Esophagus muscularis mucosa (tissue), 4 donors: Measurements from ENCODE around the gene G0S2. TPM values are rescaled to one million over a fixed set of nuclear protein-coding genes. Genes with fewer than 3 reads are reported as not detected.
A peak's percentile ranks its signal among the peaks of the same experiment; 100 is the strongest.

Experiments used
- DNase-seq: peaks from one replicate; pipeline ENCODE4 v3.0.0-alpha.2; 2017; ENCODE audit errors: extremely low spot score
- H3K27ac ChIP-seq, 4 donors: fragments of 200-600 bp; sonication (generic); replicated peaks in 1 of 4; 1 replicate in 3 of 4; 2 replicates in 1 of 4; pipeline ENCODE4 v1.5.1; 2016 to 2019; ENCODE audit warnings: mild to moderate bottlenecking in 1 of 4
- H3K27me3 ChIP-seq, 4 donors: fragments of 200-600 bp; sonication (generic); one replicate each; pipeline versions ENCODE4 v1.5.1 to v1.6.0; 2016 to 2019
- H3K36me3 ChIP-seq, 4 donors: fragments of 200-600 bp; sonication (generic); one replicate each; pipeline ENCODE4 v1.5.1; 2016 to 2019
- H3K4me1 ChIP-seq, 4 donors: fragments of 200-600 bp; sonication (generic); one replicate each; pipeline ENCODE4 v1.5.1; 2016 to 2019
- H3K4me3 ChIP-seq, 4 donors: fragments of 200-600 bp; sonication (generic); 1 replicate in 2 of 4; 2 replicates in 2 of 4; pipeline ENCODE4 v1.5.1; 2016 to 2019; ENCODE audit warnings: mild to moderate bottlenecking in 4 of 4, moderate library complexity in 1 of 4
- H3K9me3 ChIP-seq, 4 donors: fragments of 200-600 bp; sonication (generic); 1 replicate in 3 of 4; 2 replicates in 1 of 4; pipeline ENCODE4 v1.5.1; 2016 to 2019
- EP300 ChIP-seq: sonication (generic); formaldehyde crosslinking; IDR thresholded peaks from one replicate; pipeline ENCODE4 v1.6.1; 2017; ENCODE audit warnings: antibody characterized with exemption
- POLR2A ChIP-seq: fragments of 450-650 bp; IDR thresholded peaks from one replicate; pipeline ENCODE4 v1.6.1; 2017; ENCODE audit warnings: antibody characterized with exemption, moderate library complexity, mild to moderate bottlenecking, low read depth
- POLR2AphosphoS5 ChIP-seq, 2 donors: sonication (generic); formaldehyde crosslinking; IDR thresholded peaks; one replicate each; pipeline ENCODE4 v1.6.1; 2017; ENCODE audit warnings: antibody characterized with exemption in 2 of 2
- WGBS: methylation state at CpG from one replicate; pipeline ENCODE4 v1.1.5; 2018; 5-methylcytosine and 5-hydroxymethylcytosine counted together
- intact Hi-C: fragments of 100-400 bp; cut with DNase I; formaldehyde crosslinking; loops from one replicate; pipeline ENCODE4 v1.15.1; 2023
- total RNA-seq, 4 donors: library from RNA; depleted of rRNA; stranded (reverse); fragments of >200 nt; gene quantifications; one replicate each; pipeline versions ENCODE4 v1.1.0 to v1.2.1, GENCODE V29; 2016
- TF ChIP-seq, protein P1 (sequence below), 3 experiments: fragments of 200-600 bp in 2 of 3; fragments of 450-650 bp in 1 of 3; sonication (generic) in 2 of 3; IDR thresholded peaks; one replicate each; pipeline ENCODE4 v1.5.1; 2017 to 2019; ENCODE audit warnings: antibody characterized with exemption in 3 of 3, mild to moderate bottlenecking in 2 of 3, moderate library complexity in 1 of 3

Gene G0S2
- total RNA-seq, 4 donors from 2014 or later: 4.9 to 28.5 (median 17.4) TPM

DNA sequence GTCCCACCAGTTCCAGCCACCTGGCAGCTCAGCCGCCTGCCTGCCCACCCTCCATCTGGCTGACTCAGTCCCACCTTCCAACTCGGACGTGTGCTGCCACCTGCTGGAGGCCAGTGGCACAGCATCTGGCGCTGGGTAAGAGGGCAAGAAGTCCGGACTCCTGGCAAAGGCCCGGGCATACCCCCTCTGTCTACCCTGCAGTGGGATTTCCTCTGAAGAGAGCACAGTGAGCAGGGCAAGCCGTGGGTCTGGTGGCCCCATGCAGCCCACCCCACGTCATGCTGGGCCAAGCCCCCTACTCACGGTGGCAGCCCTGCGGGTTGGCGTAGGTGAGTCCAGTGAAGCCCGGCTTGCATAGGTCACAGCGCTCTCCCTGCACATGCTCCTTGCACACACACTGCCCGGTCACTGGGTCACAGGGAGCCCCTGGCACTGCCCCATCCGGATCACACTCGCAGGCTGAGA is 47.4 kb upstream of the G0S2 start:
- TF ChIP-seq, protein P1, sequence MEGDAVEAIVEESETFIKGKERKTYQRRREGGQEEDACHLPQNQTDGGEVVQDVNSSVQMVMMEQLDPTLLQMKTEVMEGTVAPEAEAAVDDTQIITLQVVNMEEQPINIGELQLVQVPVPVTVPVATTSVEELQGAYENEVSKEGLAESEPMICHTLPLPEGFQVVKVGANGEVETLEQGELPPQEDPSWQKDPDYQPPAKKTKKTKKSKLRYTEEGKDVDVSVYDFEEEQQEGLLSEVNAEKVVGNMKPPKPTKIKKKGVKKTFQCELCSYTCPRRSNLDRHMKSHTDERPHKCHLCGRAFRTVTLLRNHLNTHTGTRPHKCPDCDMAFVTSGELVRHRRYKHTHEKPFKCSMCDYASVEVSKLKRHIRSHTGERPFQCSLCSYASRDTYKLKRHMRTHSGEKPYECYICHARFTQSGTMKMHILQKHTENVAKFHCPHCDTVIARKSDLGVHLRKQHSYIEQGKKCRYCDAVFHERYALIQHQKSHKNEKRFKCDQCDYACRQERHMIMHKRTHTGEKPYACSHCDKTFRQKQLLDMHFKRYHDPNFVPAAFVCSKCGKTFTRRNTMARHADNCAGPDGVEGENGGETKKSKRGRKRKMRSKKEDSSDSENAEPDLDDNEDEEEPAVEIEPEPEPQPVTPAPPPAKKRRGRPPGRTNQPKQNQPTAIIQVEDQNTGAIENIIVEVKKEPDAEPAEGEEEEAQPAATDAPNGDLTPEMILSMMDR (IDR thresholded peaks at IDR 0.05): peak; percentile 89 to 99 (median 94)
- TF ChIP-seq POLR2AphosphoS5 (IDR thresholded peaks at IDR 0.05): no peak
- intact Hi-C loops: loop anchor here (2.0 kb wide), 1 partner anchor 49 kb away; no protein-coding TSS in a partner anchor
- Histone ChIP-seq H3K27me3 (no peaks in the 10 kb centered on the region), H3K36me3 (no peaks in the 10 kb centered on the region), H3K4me1 (peaks cover 39 to 46% (median 44%) of the 10 kb centered on the region in 4 donors), H3K9me3 (no peaks in the 10 kb centered on the region), H3K27ac (no peak overlapping the region), H3K4me3 (no peak overlapping the region)
- DNase-seq: no peak
- WGBS: 30% methylated on average over 7 of the region's 16 CpGs

DNA sequence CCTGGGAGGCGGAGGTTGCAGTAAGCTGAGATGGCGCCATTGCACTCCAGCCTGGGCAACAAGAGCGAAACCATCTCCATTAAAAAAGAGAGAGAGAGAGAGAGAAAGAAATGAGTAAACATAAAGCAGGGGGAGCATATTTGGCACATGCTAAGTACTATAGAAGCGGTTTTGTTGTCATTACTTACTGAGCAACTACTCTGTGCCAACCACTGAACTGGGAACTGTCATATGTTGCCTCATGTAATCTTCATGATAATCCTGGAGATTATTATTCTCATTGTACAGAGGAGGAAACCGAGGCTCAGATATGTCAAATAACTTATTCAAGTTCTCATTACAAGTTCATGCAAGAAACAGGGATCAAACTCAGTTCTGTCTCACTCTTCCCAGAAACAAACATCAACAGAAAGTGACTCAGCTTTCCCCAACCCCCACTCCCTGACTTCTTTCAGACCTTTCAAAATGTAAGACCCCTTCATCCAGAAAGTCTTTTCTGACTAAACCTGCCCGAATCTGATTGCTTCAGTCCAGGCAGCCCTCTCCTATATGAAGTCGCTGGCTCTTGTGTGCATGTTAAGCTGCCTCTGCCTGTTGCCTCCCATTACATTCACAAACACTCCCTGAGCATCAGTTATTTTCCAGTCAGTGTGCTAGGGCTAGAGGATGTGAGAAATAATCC is 46.5 kb upstream of the G0S2 start:
- Histone ChIP-seq H3K9me3 (no peaks in the 10 kb centered on the region), H3K4me1 (peaks cover 39 to 46% (median 44%) of the 10 kb centered on the region in 4 donors), H3K4me3 (no peak overlapping the region), H3K27ac (no peak overlapping the region), H3K36me3 (no peaks in the 10 kb centered on the region), H3K27me3 (no peaks in the 10 kb centered on the region)
- no peak for DNase-seq
- TF ChIP-seq, protein P1 (IDR thresholded peaks at IDR 0.05): no peak
- TF ChIP-seq POLR2AphosphoS5 (IDR thresholded peaks at IDR 0.05): no peak
- no peak for TF ChIP-seq EP300
- TF ChIP-seq POLR2A: no peak
- intact Hi-C loops: no loop called here
- WGBS: 89% methylated on average over 7 of the region's 7 CpGs

- TF ChIP-seq EP300 (no peak), POLR2AphosphoS5 (IDR thresholded peaks at IDR 0.05) (no peak), POLR2A (no peak)
- no peaks in the 10 kb centered on the region for H3K27me3 ChIP-seq
- H3K36me3 ChIP-seq: no peaks in the 10 kb centered on the region
- WGBS: 95% methylated on average over 9 of the region's 11 CpGs
- intact Hi-C loops: loop anchor here (5.0 kb wide), 1 partner anchor 57 kb away; no protein-coding TSS in a partner anchor
- DNase-seq: no peak
- no peak overlapping the region for H3K4me3 ChIP-seq
- H3K9me3 ChIP-seq: no peaks in the 10 kb centered on the region
- H3K27ac ChIP-seq: no peak overlapping the region
- peaks cover 39 to 46% (median 44%) of the 10 kb centered on the region in 4 donors for H3K4me1 ChIP-seq
Measured at GRCh38 chr1:209629621-209630382, 45.4 kb upstream of the G0S2 start.

DNA sequence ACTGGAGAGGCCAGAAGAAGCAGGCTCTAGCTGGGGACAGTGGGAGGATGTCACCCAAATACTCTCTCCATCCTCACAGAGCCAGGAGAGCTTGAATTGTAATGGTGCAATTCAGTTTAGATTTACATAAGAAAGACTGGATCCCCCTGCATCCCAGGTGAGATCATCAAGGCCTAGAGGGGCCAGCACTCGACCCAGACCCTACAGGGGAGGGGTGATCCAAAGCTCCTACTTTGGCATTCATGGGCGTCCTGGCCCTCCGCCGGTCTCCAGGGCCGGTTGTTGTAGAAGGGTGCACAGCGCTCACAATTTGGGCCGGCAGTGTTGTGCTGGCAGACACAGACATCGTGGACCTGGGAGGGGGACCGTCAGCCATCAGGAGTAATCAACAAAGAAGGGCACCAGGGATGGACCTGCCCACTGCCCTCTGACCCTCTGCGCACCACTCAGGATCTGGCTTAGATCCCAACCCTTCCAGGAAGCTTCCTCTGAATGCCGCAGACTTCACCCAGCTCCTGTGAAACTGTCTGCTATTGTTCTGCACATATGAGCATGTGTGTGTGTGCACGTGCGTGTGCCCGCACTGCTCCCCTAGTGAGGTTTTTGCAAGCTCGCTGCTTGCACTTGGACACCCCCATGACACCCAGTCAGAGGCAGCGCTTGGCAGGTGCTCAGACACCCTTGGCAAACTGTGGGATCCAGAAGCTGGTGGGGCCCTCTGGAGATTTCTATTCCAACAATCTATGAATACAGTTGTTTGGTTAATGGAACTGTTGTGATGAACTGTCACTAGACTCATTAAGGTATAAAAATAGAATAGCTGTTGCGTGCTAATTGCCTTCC is 44.6 kb upstream of the G0S2 start:
- no peaks in the 10 kb centered on the region for H3K36me3 ChIP-seq
- intact Hi-C loops: loop anchor here (5.0 kb wide), 1 partner anchor 57 kb away; no protein-coding TSS in a partner anchor
- no peak for DNase-seq
- WGBS: 55% methylated on average over 6 of the region's 17 CpGs
- no peak overlapping the region for H3K27ac ChIP-seq
- H3K9me3 ChIP-seq: no peaks in the 10 kb centered on the region
- H3K4me3 ChIP-seq: no peak overlapping the region
- H3K27me3 ChIP-seq: no peaks in the 10 kb centered on the region
- peaks cover 34 to 38% (median 37%) of the 10 kb centered on the region in 4 donors for H3K4me1 ChIP-seq
- TF ChIP-seq POLR2A: no peak
- TF ChIP-seq, protein P1 (IDR thresholded peaks at IDR 0.05): no peak
- no peak for TF ChIP-seq EP300
- no peak for TF ChIP-seq POLR2AphosphoS5 (IDR thresholded peaks at IDR 0.05)
